Measurements from ENCODE around the gene RWDD1. TPM values are rescaled to one million over a fixed set of nuclear protein-coding genes. Genes with fewer than 3 reads are reported as not detected.

The RWDD1 gene
- polyA plus RNA-seq, 1 donor, result 48.6 TPM

GRCh38 chr6:116633685-116634084 is 62.4 kb downstream of the RWDD1 start:
- no peaks in the 10 kb centered on the region for H3K27me3 ChIP-seq (ENCODE audit: control insufficient read depth, insufficient read depth, low read length)
- H3K36me3 ChIP-seq (ENCODE audit: control insufficient read depth, insufficient read depth, low read length), result peaks cover 2% of the 10 kb centered on the region
- no peak for DNase-seq
- no peak overlapping the region for H3K4me3 ChIP-seq (ENCODE audit: low read length)
- no peaks in the 10 kb centered on the region for H3K9me3 ChIP-seq (ENCODE audit: control insufficient read depth, low read depth, low read length)
- H3K4me1 ChIP-seq (ENCODE audit: control insufficient read depth, insufficient read depth, low read length), result peaks cover 3% of the 10 kb centered on the region
- 100% methylated on average over 1 of the region's 2 CpGs for WGBS (ENCODE audit: insufficient coverage, low lambda C conversion rate)
- no peak overlapping the region for H3K27ac ChIP-seq (ENCODE audit: low read length)

Other genes starting within 250 kb of the RWDD1 start
- gene DSE, start 200.6 kb upstream of the RWDD1 start, polyA plus RNA-seq, result 16.8 TPM
- 7.8 TPM for gene CALHM6, start 110.1 kb upstream of the RWDD1 start, polyA plus RNA-seq
- 0.91 TPM for gene CALHM5, start 59.9 kb upstream of the RWDD1 start, polyA plus RNA-seq
- 0.18 TPM for gene TRAPPC3L, start 25.8 kb upstream of the RWDD1 start, polyA plus RNA-seq
- 0.13 TPM for gene CALHM4, start 17.8 kb upstream of the RWDD1 start, polyA plus RNA-seq
- 0.70 TPM for gene RSPH4A, start 45.0 kb downstream of the RWDD1 start, polyA plus RNA-seq
- 17.7 TPM for gene ZUP1, start 97.3 kb downstream of the RWDD1 start, polyA plus RNA-seq
- gene KPNA5, start 109.7 kb downstream of the RWDD1 start, polyA plus RNA-seq, result 8.9 TPM
- gene FAM162B, start 194.2 kb downstream of the RWDD1 start, polyA plus RNA-seq, result 0.73 TPM

All from large intestine (tissue), 3 donors.